ENCODE data around the gene THAP5.
"Not testable (repeated sequence)": the region's sequence is repeated elsewhere in the genome, so short reads cannot be mapped to it uniquely, and the experiment has no call there.

The THAP5 gene

GRCh38 chr7:108581655-108582491, 12.4 kb upstream of the THAP5 start:
- DNase-seq = no peak

- DNase-seq = no peak
Measured at GRCh38 chr7:108580298-108580697, 10.8 kb upstream of the THAP5 start.

- DNase-seq = no peak
Measured at GRCh38 chr7:108578937-108579336, 9.4 kb upstream of the THAP5 start.

GRCh38 chr7:108576116-108576515, 6.6 kb upstream of the THAP5 start:
- DNase-seq = no peak

- no peak for DNase-seq
Measured at GRCh38 chr7:108575156-108575555, 5.7 kb upstream of the THAP5 start.

GRCh38 chr7:108572480-108572879, 3.0 kb upstream of the THAP5 start:
- no peak for DNase-seq

- DNase-seq = peak; percentile 66
Measured at GRCh38 chr7:108570146-108570755, 745 bp upstream of the THAP5 start.

- DNase-seq = no peak
Measured at GRCh38 chr7:108568801-108569380, 615 bp downstream of the THAP5 start.

- no peak for DNase-seq
Measured at GRCh38 chr7:108565987-108566386, 3.5 kb downstream of the THAP5 start.

GRCh38 chr7:108561047-108561619, 8.4 kb downstream of the THAP5 start:
- DNase-seq = no peak

- DNase-seq = no peak
Measured at GRCh38 chr7:108559253-108559652, 10.3 kb downstream of the THAP5 start.

- DNase-seq = no peak
Measured at GRCh38 chr7:108557617-108558016, 11.9 kb downstream of the THAP5 start.

GRCh38 chr7:108557191-108557590, 12.3 kb downstream of the THAP5 start:
- DNase-seq = no peak

GRCh38 chr7:108556665-108557064, 12.8 kb downstream of the THAP5 start:
- not testable (repeated sequence) for DNase-seq

GRCh38 chr7:108548141-108548896, 21.2 kb downstream of the THAP5 start:
- DNase-seq = not testable (repeated sequence)

- DNase-seq = no peak
Measured at GRCh38 chr7:108541478-108541877, 28.0 kb downstream of the THAP5 start.

- not testable (repeated sequence) for DNase-seq
Measured at GRCh38 chr7:108538685-108539084, 30.8 kb downstream of the THAP5 start.

- not testable (repeated sequence) for DNase-seq
Measured at GRCh38 chr7:108538236-108538635, 31.3 kb downstream of the THAP5 start.

GRCh38 chr7:108537229-108537628, 32.3 kb downstream of the THAP5 start:
- DNase-seq = no peak

- no peak for DNase-seq
Measured at GRCh38 chr7:108535744-108536143, 33.8 kb downstream of the THAP5 start.

GRCh38 chr7:108535257-108535656, 34.2 kb downstream of the THAP5 start:
- no peak for DNase-seq

- no peak for DNase-seq
Measured at GRCh38 chr7:108533712-108534111, 35.8 kb downstream of the THAP5 start.

GRCh38 chr7:108529341-108529740, 40.2 kb downstream of the THAP5 start:
- DNase-seq = no peak

Data from activated CD4-positive, alpha-beta T cell treated with anti-CD3 and anti-CD28 coated beads, Interleukin-2, Interleukin-6, amounts not matched to agents 100 ng/mL and 50 ng/mL, durations not matched to agents 16 hours and 8 hours (primary cell).